ENCODE data around the gene AGTRAP. TPM values are rescaled to one million over a fixed set of nuclear protein-coding genes. Genes with fewer than 3 reads are reported as not detected.

The AGTRAP gene
- total RNA-seq, 1 donor = 47.9 TPM

DNA sequence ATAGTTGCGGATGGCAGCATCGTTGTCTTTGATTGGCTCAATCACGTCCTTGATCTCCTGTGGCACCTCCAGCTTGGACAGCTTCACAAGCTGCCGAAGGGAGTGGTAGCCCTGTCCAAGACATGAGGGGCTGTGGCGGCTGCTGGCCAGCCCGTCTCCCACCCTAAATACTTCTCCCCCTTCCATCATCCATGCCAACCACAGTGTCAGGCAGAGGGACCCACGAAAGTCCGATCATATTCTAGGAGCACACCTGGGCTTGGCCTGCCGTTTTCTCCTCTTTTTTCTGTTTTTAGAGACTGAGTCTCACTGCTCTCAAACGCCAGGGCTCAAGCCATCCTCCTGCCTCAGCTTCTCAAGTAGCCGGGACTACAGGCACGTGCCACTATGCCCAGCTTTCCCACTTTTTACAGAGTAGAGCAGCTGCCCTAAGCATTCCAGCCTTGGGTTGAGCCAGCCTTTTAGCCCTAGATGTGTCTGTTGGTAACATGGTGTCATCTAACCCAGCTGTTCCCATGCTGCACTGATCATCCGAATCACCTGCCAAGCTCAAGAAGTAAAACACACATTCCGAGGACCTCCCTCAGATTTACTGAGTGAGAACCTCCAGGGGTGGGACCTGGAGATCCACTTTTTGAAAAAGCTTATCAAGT is 59.4 kb downstream of the AGTRAP start:
- no peak for DNase-seq (ENCODE audit: low read depth in 2 of 3, low spot score in 2 of 3)

GRCh38 chr1:11796036-11796828 is 60.3 kb downstream of the AGTRAP start:
- no peak for DNase-seq (ENCODE audit: low read depth in 2 of 3, low spot score in 2 of 3)

GRCh38 chr1:11797525-11798216 is 61.7 kb downstream of the AGTRAP start:
- peak in 2 of 3 donors; percentile 70 to 79 for DNase-seq (ENCODE audit: low read depth in 2 of 3, low spot score in 2 of 3)

DNA sequence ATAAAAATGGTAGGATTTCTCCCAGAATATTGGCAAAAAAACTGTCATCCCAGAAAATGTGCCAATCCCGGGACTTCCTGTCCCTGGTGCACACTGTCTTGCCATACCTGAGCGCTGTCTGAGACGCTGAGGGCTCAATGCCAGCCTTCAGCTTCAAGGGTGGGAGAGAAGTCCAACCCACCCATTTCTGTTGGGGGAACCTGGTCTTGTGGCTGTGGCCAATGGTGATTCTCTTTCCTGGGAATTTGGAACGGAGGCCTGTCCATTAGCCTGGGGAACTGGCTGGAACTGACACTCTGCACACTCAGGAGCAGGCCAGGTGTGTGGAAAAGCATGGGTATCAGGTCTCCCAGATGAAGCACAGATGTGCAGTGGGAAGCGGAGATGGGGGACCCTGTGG is 63.2 kb downstream of the AGTRAP start:
- no peak for DNase-seq (ENCODE audit: low read depth in 2 of 3, low spot score in 2 of 3)

DNA sequence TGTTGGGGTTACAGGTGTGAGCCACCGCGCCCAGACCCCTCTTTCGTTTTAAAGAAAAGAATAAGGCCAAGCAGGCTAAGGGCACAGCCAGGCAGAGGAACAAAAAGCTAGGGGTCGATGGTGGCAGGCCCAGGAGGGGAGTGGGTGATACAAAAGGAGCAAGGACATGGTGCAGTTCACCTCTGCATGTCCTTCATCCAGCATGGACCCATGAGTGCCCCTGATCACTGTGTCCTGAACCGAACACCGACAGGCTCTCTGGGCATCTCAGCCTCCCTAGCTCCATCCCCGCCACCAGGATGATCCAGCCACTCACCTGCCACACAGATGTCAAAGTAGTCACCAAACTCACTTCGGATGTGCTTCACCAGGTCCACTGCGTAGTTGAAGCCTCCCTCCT is 64.0 kb downstream of the AGTRAP start:
- no peak for DNase-seq (ENCODE audit: low read depth in 2 of 3, low spot score in 2 of 3)

- no peak for DNase-seq (ENCODE audit: low read depth in 2 of 3, low spot score in 2 of 3)
Measured at GRCh38 chr1:11800391-11800755, 64.4 kb downstream of the AGTRAP start.

Other genes with a start within 250 kb of the AGTRAP start
- 0.27 TPM for gene FBXO2, start 81.7 kb upstream of the AGTRAP start, total RNA-seq
- 10.5 TPM for gene FBXO44, start 81.3 kb upstream of the AGTRAP start, total RNA-seq
- gene FBXO6, start 71.9 kb upstream of the AGTRAP start, total RNA-seq = 12.4 TPM
- 53.1 TPM for gene MAD2L2, start 55.0 kb upstream of the AGTRAP start, total RNA-seq
- 0.27 TPM for gene DRAXIN, start 44.4 kb upstream of the AGTRAP start, total RNA-seq
- gene C1orf167, start 26.1 kb downstream of the AGTRAP start, total RNA-seq = not detected
- gene MTHFR, start 69.8 kb downstream of the AGTRAP start, total RNA-seq = 40.9 TPM
- 12.7 TPM for gene CLCN6, start 70.1 kb downstream of the AGTRAP start, total RNA-seq
- not detected for gene NPPA, start 111.6 kb downstream of the AGTRAP start, total RNA-seq
- not detected for gene NPPB, start 122.8 kb downstream of the AGTRAP start, total RNA-seq
- 77.0 TPM for gene KIAA2013, start 190.3 kb downstream of the AGTRAP start, total RNA-seq
- gene PLOD1, start 198.6 kb downstream of the AGTRAP start, total RNA-seq = 35.5 TPM
- 32.6 TPM for gene MFN2, start 244.3 kb downstream of the AGTRAP start, total RNA-seq

All from hematopoietic multipotent progenitor cell (in vitro differentiated cells).